Kasumi-1 (cell line): Measurements from ENCODE around the gene AOC3.

Experiments
- DNase-seq, 2 experiments: peaks; one replicate each; lab custom pipeline; 2025; lab: John Stamatoyannopoulos, UW

AOC3 gene, protein sequence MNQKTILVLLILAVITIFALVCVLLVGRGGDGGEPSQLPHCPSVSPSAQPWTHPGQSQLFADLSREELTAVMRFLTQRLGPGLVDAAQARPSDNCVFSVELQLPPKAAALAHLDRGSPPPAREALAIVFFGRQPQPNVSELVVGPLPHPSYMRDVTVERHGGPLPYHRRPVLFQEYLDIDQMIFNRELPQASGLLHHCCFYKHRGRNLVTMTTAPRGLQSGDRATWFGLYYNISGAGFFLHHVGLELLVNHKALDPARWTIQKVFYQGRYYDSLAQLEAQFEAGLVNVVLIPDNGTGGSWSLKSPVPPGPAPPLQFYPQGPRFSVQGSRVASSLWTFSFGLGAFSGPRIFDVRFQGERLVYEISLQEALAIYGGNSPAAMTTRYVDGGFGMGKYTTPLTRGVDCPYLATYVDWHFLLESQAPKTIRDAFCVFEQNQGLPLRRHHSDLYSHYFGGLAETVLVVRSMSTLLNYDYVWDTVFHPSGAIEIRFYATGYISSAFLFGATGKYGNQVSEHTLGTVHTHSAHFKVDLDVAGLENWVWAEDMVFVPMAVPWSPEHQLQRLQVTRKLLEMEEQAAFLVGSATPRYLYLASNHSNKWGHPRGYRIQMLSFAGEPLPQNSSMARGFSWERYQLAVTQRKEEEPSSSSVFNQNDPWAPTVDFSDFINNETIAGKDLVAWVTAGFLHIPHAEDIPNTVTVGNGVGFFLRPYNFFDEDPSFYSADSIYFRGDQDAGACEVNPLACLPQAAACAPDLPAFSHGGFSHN

GRCh38 chr17:42850954-42851353 is at the start of gene AOC3:
AOC3 (plus strand) TSS chr17:42851199; CDS start chr17:42851344, 145 bp downstream.
- no peak for DNase-seq

- no peak for DNase-seq
Observed at GRCh38 chr17:42803074-42803883, 47.7 kb upstream of the AOC3 start.

GRCh38 chr17:42804918-42805367 is 46.1 kb upstream of the AOC3 start:
- DNase-seq = no peak

DNA sequence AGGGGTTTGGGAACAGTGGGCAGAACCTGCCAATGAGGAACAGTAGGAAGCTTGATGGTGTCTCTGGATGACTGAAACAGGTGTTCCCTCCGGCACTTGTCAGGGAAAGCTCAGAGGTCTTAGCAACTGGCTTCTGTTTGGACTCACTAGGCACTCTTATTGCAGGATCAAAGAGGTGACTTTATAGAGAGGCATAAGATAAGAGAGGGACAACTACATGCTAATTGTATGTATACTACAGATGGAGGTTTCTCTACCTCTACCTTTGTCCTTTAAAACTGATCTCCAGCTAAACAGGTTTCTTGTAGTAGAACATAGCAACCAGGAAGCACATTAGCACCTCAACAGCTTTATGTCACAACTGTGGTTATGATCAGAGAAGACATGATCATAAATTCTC is 44.8 kb upstream of the AOC3 start:
- no peak for DNase-seq

DNA sequence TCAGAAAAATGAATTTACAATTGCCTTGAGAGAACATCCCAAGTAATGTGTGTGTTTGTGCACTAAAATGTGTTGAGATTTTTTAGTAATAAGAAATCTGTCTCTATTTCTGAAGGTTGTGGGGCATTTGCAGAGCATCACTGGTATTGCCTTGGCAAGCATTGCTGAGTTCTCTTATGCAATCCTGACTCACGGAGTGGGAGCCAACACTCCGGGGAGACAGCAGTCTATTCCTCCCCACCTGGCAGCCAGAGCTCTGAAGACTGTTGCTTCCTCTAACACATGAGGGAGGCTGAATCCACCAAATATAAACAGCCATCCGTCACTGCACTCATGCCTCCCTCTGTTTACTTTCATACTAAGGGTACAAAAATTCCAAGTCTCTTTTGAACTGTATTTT is 41.7 kb upstream of the AOC3 start:
- DNase-seq = no peak

DNA sequence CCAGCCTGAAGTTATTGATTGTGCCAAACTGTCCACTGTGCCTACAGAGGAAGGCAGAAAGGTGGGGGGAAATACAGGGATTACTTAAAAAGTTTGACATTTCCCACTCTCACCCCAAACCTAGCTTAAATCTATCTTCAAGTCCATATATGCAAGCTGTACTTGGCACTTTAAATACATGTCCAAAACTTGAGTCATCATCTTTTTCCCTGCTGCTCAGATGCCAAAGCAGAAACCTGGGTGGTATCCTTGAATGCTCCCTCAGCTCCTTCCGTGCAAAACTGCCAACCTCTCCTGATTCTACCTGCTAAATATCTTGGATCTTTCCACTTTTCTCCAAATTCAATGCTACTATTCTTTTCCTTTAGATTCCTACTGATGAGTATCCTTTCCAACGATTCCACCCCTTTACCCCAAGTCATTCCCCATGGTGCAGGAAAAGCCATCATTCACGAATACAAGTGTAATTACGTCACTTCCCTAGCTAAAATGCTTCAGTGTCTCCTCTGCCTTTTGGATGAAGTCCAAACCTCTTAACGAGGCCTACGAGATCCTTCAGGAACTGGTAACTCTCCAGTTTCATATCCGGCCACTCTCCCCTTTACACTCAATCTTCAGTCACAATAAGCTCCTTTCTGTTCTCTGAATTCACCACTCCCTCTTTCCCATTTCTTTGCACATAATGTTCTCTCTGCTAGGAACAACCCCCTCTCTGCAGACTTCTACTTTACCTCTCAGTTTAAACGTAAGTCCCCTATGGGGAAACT is 36.2 kb upstream of the AOC3 start:
- DNase-seq = peak; percentile 26 to 32

DNA sequence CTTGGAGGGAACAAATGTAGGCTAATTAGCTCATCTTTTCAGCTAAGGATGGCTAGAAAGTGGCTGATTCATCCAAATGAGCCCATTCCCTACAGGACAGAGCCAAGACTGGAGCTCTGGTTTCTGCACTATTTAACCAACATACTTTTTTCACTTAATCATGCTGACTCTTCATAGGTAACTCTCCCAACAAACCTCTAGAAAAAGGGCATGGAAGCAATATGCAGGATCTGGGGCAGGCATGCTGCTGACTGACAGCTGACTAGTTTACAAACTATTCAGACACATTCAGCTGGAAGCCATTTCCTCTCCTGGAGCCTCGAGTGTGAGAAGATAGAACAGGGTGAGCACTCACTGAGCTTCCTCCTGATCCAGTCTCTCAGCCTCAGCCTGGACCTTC is 33.1 kb upstream of the AOC3 start:
- DNase-seq = no peak

GRCh38 chr17:42818379-42818778 is 32.6 kb upstream of the AOC3 start:
- no peak for DNase-seq

- peak; percentile 81 to 85 for DNase-seq
Observed at GRCh38 chr17:42819939-42820535, 31.0 kb upstream of the AOC3 start.

DNA sequence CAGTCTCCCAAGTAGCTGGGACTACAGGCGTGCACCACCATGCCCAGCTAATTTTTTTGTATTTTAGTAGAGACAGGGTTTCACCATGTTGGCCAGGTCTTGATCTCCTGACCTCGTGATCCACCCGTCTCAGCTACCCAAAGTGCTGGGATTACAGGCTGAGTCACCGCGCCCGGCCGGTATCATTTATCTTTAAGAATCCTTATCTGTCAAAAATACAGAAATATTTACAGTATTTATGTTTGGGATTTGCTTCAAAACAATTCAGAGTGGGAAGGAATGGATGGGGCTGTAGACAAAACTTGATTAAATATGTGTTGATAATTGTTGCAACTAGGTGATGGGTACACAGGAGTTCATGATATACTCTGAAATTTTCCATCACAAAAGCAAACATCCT is 29.8 kb upstream of the AOC3 start:
- no peak for DNase-seq

GRCh38 chr17:42827472-42827871 is 23.5 kb upstream of the AOC3 start:
- DNase-seq = no peak

- no peak for DNase-seq
Observed at GRCh38 chr17:42830971-42831370, 20.0 kb upstream of the AOC3 start.

- no peak for DNase-seq
Observed at GRCh38 chr17:42832213-42832933, 18.6 kb upstream of the AOC3 start.

DNA sequence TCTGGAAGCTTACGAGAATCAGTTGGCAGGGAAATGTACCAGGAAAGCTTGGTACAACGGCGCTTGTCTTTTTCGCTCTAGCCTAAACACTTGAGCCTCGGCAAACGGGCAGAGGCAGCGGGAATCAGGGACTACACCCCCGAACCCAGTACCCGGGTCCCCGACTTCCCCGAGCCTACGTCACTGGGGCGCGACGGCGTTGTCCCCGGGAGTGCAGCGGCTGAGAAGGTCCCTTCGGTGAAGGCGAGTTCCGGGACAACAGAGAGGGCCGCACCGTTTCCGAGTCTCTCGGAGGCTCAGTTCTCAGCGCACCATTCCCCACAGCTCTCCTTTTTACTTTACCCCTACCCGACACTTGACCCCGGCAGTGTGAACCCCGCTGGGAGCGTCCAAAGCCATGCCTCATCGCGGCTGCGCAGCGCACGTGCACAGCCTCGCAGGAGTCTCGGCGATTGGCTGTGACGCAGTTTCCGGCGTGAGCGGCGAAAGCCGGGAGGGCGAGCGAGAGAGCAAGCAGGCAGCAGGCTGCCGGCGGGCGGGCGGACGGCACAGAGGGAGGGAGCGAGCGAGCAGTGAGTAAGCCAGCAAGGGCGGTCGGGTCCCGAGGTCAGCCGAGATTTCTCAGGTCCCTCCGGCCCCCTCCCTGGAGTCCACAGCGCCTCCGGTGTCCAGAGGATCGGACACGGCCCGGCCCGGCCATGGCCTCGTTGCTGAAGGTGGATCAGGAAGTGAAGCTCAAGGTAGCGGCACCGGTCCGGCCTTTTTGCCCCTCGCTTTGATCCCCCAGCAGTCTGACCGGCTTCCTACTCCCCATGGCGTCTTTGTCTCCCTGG is 17.8 kb upstream of the AOC3 start, which contains the start of gene PSME3:
Gene PSME3, plus strand, starts transcription at position 464 of the 833 bp plus-strand sequence. Its CDS starts 235 bp downstream, at position 699.
- peak; percentile 76 to 80 for DNase-seq

DNA sequence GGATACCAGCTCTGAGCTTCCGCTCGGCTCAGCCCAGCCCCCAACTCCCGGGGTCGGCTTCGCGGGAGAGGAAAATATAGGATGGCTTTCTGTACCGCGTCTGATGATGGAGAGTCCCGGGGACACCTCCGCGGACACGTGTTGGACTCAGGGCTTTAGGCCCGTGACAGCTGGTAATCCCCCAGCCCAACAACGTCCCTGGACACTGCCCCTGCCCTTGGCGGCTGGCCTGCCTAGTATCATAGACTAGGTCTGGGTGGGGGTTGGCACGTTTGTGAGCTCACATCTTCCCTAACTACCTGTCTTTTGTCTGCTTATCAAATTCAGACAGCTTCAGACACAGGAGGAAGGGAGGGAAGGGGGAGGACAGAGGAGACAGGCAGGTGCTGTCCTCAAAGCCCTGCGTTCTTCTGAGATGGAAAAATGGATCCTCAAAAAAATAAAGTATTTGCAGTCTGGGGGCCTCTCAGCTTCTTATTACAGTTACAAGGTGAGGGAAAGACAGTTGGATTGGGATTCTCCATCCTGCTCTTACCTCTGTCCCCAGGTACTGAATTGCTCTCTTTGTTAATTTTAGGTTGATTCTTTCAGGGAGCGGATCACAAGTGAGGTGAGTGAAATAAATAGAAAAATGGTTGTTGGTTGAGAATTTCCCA is 17.1 kb upstream of the AOC3 start:
- no peak for DNase-seq

GRCh38 chr17:42835732-42836131 is 15.3 kb upstream of the AOC3 start:
- DNase-seq = no peak

- DNase-seq = no peak
Observed at GRCh38 chr17:42841975-42842685, 8.9 kb upstream of the AOC3 start.

GRCh38 chr17:42843358-42843934 is 7.6 kb upstream of the AOC3 start:
- peak; percentile 79 to 87 for DNase-seq
